Loucy (cell line): Measurements from ENCODE around the gene ADCY5.

Source experiments
- H2AFZ ChIP-seq: fragments of 200-600 bp; sonication (generic); 2 replicates; pipeline ENCODE4 v1.6.0; 2016; ENCODE audit warnings: antibody characterized with exemption, mild to moderate bottlenecking, low read length, moderate library complexity
- H3F3A ChIP-seq: fragments of 200-600 bp; 2 replicates; pipeline ENCODE4 v1.6.0; 2016; ENCODE audit warnings: antibody characterized with exemption, low read depth, mild to moderate bottlenecking
- H3K27me3 ChIP-seq: fragments of 200-600 bp; sonication (generic); 2 replicates; pipeline ENCODE4 v1.6.1; 2014; ENCODE audit warnings: low read length, mild to moderate bottlenecking; ENCODE audit not compliant: insufficient read depth, poor library complexity, severe bottlenecking
- H3K36me3 ChIP-seq: fragments of 200-600 bp; sonication (generic); 2 replicates; pipeline ENCODE4 v1.6.1; 2016; ENCODE audit warnings: low read length; ENCODE audit not compliant: insufficient read depth
- H3K4me1 ChIP-seq: fragments of 200-600 bp; sonication (generic); 2 replicates; pipeline ENCODE4 v1.5.1; 2014; ENCODE audit warnings: low read length, mild to moderate bottlenecking; ENCODE audit not compliant: insufficient read depth, poor library complexity, severe bottlenecking
- H3K4me2 ChIP-seq: fragments of 200-600 bp; sonication (generic); 2 replicates; pipeline ENCODE4 v1.6.0; 2014; ENCODE audit warnings: antibody characterized with exemption, low read length, low read depth, mild to moderate bottlenecking; ENCODE audit not compliant: poor library complexity, severe bottlenecking
- H3K4me3 ChIP-seq: fragments of 200-600 bp; sonication (generic); 2 replicates; pipeline ENCODE4 v1.5.1; 2014; ENCODE audit warnings: low read length, mild to moderate bottlenecking, mixed read lengths; ENCODE audit not compliant: poor library complexity, severe bottlenecking
- H3K79me2 ChIP-seq: fragments of 200-600 bp; sonication (generic); 2 replicates; pipeline ENCODE4 v1.6.1; 2014; ENCODE audit warnings: low read length; ENCODE audit not compliant: insufficient read depth
- H3K9ac ChIP-seq: fragments of 200-600 bp; sonication (generic); 2 replicates; pipeline ENCODE4 v1.6.0; 2014; ENCODE audit warnings: mild to moderate bottlenecking, low read depth, low read length, moderate library complexity; ENCODE audit not compliant: poor library complexity, severe bottlenecking
- H3K9me2 ChIP-seq: fragments of 200-600 bp; sonication (generic); replicated peaks from 2 replicates; pipeline ENCODE4 v1.6.1; 2016; ENCODE audit warnings: low read depth, low read length, mixed read lengths
- H3K9me3 ChIP-seq: fragments of 200-600 bp; sonication (generic); 2 replicates; pipeline ENCODE4 v1.6.1; 2014; ENCODE audit warnings: mild to moderate bottlenecking, antibody characterized with exemption, low read length, low read depth; ENCODE audit not compliant: insufficient read depth
- H4K20me1 ChIP-seq: fragments of 200-600 bp; sonication (generic); 2 replicates; pipeline ENCODE4 v1.6.0; 2014; ENCODE audit warnings: antibody characterized with exemption, low read length, mild to moderate bottlenecking; ENCODE audit not compliant: insufficient read depth, poor library complexity, severe bottlenecking
- CTCF ChIP-seq: fragments of 200-600 bp; sonication (generic); conservative IDR thresholded peaks from 2 replicates; pipeline ENCODE4 v1.5.1; 2014; ENCODE audit warnings: mild to moderate bottlenecking, antibody characterized with exemption, low read length
- EZH2phosphoT487 ChIP-seq: fragments of 200-600 bp; IDR thresholded peaks from 2 replicates; pipeline ENCODE4 v1.6.1; 2018; ENCODE audit warnings: antibody characterized with exemption, mild to moderate bottlenecking, moderate library complexity, borderline replicate concordance

The ADCY5 gene

GRCh38 chr3:123349566-123350435, 99.1 kb downstream of the ADCY5 start:
- H2AFZ ChIP-seq, result no peak overlapping the region
- H3K9me2 ChIP-seq, result no peaks in the 10 kb centered on the region
- peaks cover 9% of the 10 kb centered on the region for H3K4me1 ChIP-seq
- H3K9ac ChIP-seq, result no peak overlapping the region
- H4K20me1 ChIP-seq, result no peaks in the 10 kb centered on the region
- no peaks in the 10 kb centered on the region for H3K36me3 ChIP-seq
- no peak overlapping the region for H3K4me2 ChIP-seq
- H3K4me3 ChIP-seq, result no peak overlapping the region
- H3K9me3 ChIP-seq, result no peaks in the 10 kb centered on the region; the same call in 1 of the 2 replicates
- H3K79me2 ChIP-seq, result no peaks in the 10 kb centered on the region
- H3F3A ChIP-seq, result no peaks in the 10 kb centered on the region
- H3K27me3 ChIP-seq, result no peaks in the 10 kb centered on the region
- TF ChIP-seq EZH2phosphoT487 (no peak), CTCF (no peak)

- Histone ChIP-seq H3K4me3 (no peak overlapping the region), H3K9ac (no peak overlapping the region), H4K20me1 (no peaks in the 10 kb centered on the region), H3K36me3 (no peaks in the 10 kb centered on the region), H3F3A (no peaks in the 10 kb centered on the region), H3K79me2 (no peaks in the 10 kb centered on the region), H3K4me2 (no peak overlapping the region), H3K9me2 (no peaks in the 10 kb centered on the region), H2AFZ (no peak overlapping the region), H3K9me3 (no peaks in the 10 kb centered on the region), H3K27me3 (no peaks in the 10 kb centered on the region), H3K4me1 (peaks cover 15% of the 10 kb centered on the region)
- TF ChIP-seq CTCF (no peak), EZH2phosphoT487 (no peak)
Measured at GRCh38 chr3:123349201-123349535, 99.7 kb downstream of the ADCY5 start.

GRCh38 chr3:123348471-123349200, 100.3 kb downstream of the ADCY5 start:
- no peaks in the 10 kb centered on the region for H3K9me3 ChIP-seq
- H3K4me2 ChIP-seq, result no peak overlapping the region
- H3K9me2 ChIP-seq, result no peaks in the 10 kb centered on the region
- H3K79me2 ChIP-seq, result no peaks in the 10 kb centered on the region
- no peak overlapping the region for H3K9ac ChIP-seq
- H3F3A ChIP-seq, result no peaks in the 10 kb centered on the region
- H3K4me3 ChIP-seq, result no peak overlapping the region
- TF ChIP-seq EZH2phosphoT487 (no peak), CTCF (no peak)
- H2AFZ ChIP-seq, result no peak overlapping the region
- H3K27me3 ChIP-seq, result no peaks in the 10 kb centered on the region
- peaks cover 15% of the 10 kb centered on the region for H3K4me1 ChIP-seq
- H3K36me3 ChIP-seq, result no peaks in the 10 kb centered on the region
- no peaks in the 10 kb centered on the region for H4K20me1 ChIP-seq
